Suppressor macrophage treated with lipopolysaccharide for 1 hour (primary cell): ENCODE measurements around the gene SPINK7.

ENCODE experiments used
- DNase-seq, 3 donors: peaks; one replicate each; pipeline ENCODE4 v3.0.0-alpha.2; 2020 to 2022

SPINK7 gene

GRCh38 chr5:148343603-148344487 is 31.6 kb downstream of the SPINK7 start:
- peak in 1 of 3 donors; percentile 14 for DNase-seq

- DNase-seq = no peak
Measured at GRCh38 chr5:148347706-148348105, 35.5 kb downstream of the SPINK7 start.

DNA sequence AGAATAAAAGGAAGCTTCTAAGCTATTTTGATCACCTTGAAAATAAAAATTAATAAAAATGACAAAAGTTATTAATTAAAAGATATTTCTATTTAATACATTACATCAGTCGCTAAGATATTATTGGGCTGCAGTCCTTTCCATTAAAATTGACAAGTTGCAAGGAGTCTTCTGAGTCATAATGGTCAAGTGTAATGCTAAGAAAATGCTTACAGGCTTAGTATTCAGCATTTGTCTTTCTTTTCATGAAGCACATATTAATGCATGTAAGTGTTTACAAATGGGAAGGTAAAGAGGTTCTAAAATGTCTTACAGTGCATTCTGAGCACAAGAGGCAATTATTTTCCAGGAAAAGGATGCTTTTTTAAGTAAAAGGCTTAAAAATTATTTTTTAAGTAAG is 40.5 kb downstream of the SPINK7 start:
- no peak for DNase-seq

DNA sequence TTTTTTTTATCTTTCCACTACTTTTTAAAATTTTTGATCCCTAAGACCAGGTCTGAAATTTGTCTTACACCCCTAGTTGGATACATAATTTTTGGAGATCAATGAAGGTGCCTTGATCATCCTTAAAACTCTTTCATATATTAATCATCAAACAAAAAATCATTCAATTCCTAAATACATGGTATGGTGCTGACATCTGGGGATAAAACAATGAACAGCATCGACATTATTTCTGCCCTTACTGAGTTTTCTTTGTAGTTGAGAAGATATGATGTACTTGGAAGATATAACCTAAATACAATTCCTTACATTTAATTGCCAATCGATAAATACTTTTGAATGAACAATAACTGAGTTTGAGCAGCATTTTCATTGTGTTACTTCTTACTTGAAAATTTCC is 41.4 kb downstream of the SPINK7 start:
- DNase-seq = no peak

- no peak for DNase-seq
Measured at GRCh38 chr5:148364343-148364742, 52.1 kb downstream of the SPINK7 start.
